RKO (cell line): ENCODE data around the gene MAFB.

Experiments used
- DNase-seq: peaks from one replicate; pipeline ENCODE4 v3.0.0-alpha.2; 2016; ENCODE audit warnings: low spot score

Gene MAFB

GRCh38 chr20:40681165-40681564 is 7.9 kb downstream of the MAFB start:
- DNase-seq, result no peak

GRCh38 chr20:40680161-40680959 is 8.7 kb downstream of the MAFB start:
- DNase-seq, result no peak

- DNase-seq, result no peak
These were observed 9.9 kb downstream of the MAFB start for GRCh38 chr20:40679184-40679583.

GRCh38 chr20:40678286-40678875 is 10.7 kb downstream of the MAFB start:
- DNase-seq, result no peak

GRCh38 chr20:40677343-40677924 is 11.6 kb downstream of the MAFB start:
- DNase-seq, result no peak

GRCh38 chr20:40676491-40677269 is 12.4 kb downstream of the MAFB start:
- DNase-seq, result no peak

GRCh38 chr20:40675599-40676221 is 13.3 kb downstream of the MAFB start:
- DNase-seq, result no peak

- DNase-seq, result no peak
These were observed 15.6 kb downstream of the MAFB start for GRCh38 chr20:40673442-40673841.

GRCh38 chr20:40672095-40672494 is 16.9 kb downstream of the MAFB start:
- no peak for DNase-seq

GRCh38 chr20:40670253-40670652 is 18.8 kb downstream of the MAFB start:
- DNase-seq, result no peak

- no peak for DNase-seq
These were observed 19.3 kb downstream of the MAFB start for GRCh38 chr20:40669692-40670091.

- DNase-seq, result peak; percentile 16
These were observed 20.4 kb downstream of the MAFB start for GRCh38 chr20:40668449-40669228.

GRCh38 chr20:40667503-40667902 is 21.5 kb downstream of the MAFB start:
- no peak for DNase-seq

- no peak for DNase-seq
These were observed 22.7 kb downstream of the MAFB start for GRCh38 chr20:40666336-40666735.

GRCh38 chr20:40664891-40665290 is 24.1 kb downstream of the MAFB start:
- DNase-seq, result no peak

- no peak for DNase-seq
These were observed 24.8 kb downstream of the MAFB start for GRCh38 chr20:40663991-40664880.

- DNase-seq, result no peak
These were observed 25.7 kb downstream of the MAFB start for GRCh38 chr20:40663304-40663790.

GRCh38 chr20:40659567-40659966 is 29.5 kb downstream of the MAFB start:
- DNase-seq, result no peak

- DNase-seq, result no peak
These were observed 30.5 kb downstream of the MAFB start for GRCh38 chr20:40658509-40658908.

- no peak for DNase-seq
These were observed 31.5 kb downstream of the MAFB start for GRCh38 chr20:40657526-40657925.
